A549 (cell line): ENCODE measurements around the gene XCL1. TPM values are rescaled to one million over a fixed set of nuclear protein-coding genes. Genes with fewer than 3 reads are reported as not detected.

Experiments
- ATAC-seq, 2 experiments: fragments of 200-7000 bp in 1 of 2; fragments of >200 bp in 1 of 2; cut with Nextera tagmentation in 1 of 2; cut with Tn5 transposase in 1 of 2; 3 replicates each; pipeline versions ENCODE4 v1.8.0 to v1.9.1; 2018 to 2020; ENCODE audit warnings: mild to moderate bottlenecking in 1 of 2, moderate library complexity in 1 of 2
- CTCF ChIA-PET: fragments of 300-600 bp; sonication (Branson Sonifier 250); formaldehyde crosslinking; extraction: SDS; loops from one replicate; lab custom pipeline; 2021; ENCODE audit warnings: antibody characterized with exemption, inconsistent platforms; lab: Yijun Ruan, JAX
- POLR2A ChIA-PET: fragments of 350-600 bp; formaldehyde crosslinking; extraction: SDS; loops from one replicate; lab custom pipeline; 2021; ENCODE audit warnings: antibody characterized with exemption, inconsistent platforms; lab: Yijun Ruan, JAX
- DNase-seq, 2 experiments: peaks; one replicate each; pipeline versions ENCODE4 v3.0.0 to v3.0.0-alpha.2; 2011 to 2016; ENCODE audit warnings: low read depth in 1 of 2, low spot score in 1 of 2
- FAIRE-seq: peaks from 2 replicates; lab custom pipeline; 2011; peaks lifted over from hg19 to GRCh38; lab: Jason Lieb, UNC
- H3K27ac ChIP-seq, 2 experiments: fragments of >200 bp; sonication (Bioruptor Twin); formaldehyde crosslinking; 3 replicates each; pipeline ENCODE4 v1.5.1; 2016 to 2017
- H3K4me1 ChIP-seq: fragments of >200 bp; sonication (Bioruptor Twin); formaldehyde crosslinking; 3 replicates; pipeline ENCODE4 v1.6.1; 2016
- H3K4me2 ChIP-seq: fragments of >200 bp; sonication (Bioruptor Twin); formaldehyde crosslinking; 3 replicates; pipeline ENCODE4 v1.6.1; 2016
- H3K4me3 ChIP-seq: fragments of >200 bp; sonication (Bioruptor Twin); formaldehyde crosslinking; 3 replicates; pipeline ENCODE4 v1.5.1; 2016
- H3K9me3 ChIP-seq: fragments of >200 bp; sonication (Bioruptor Twin); formaldehyde crosslinking; 3 replicates; pipeline ENCODE4 v1.6.1; 2016
- BCL3 ChIP-seq: fragments of >200 bp; sonication (Bioruptor Twin); formaldehyde crosslinking; IDR thresholded peaks from 3 replicates; pipeline ENCODE4 v1.6.1; 2016
- CEBPB ChIP-seq, 2 experiments: fragments of >200 bp in 1 of 2; sonication (Bioruptor Twin) in 1 of 2; formaldehyde crosslinking in 1 of 2; IDR thresholded peaks; 2 replicates each; pipeline ENCODE4 v1.6.1; 2012 to 2016
- CHD4 ChIP-seq: fragments of 200-600 bp; sonication (generic); IDR thresholded peaks from 2 replicates; pipeline ENCODE4 v1.6.1; 2016; ENCODE audit warnings: antibody characterized with exemption, mild to moderate bottlenecking, borderline replicate concordance
- E2F6 ChIP-seq: IDR thresholded peaks from 2 replicates; pipeline ENCODE4 v1.6.1; 2012; ENCODE audit warnings: low read depth, borderline replicate concordance
- EHMT2 ChIP-seq: fragments of 200-600 bp; sonication (generic); IDR thresholded peaks from 2 replicates; pipeline ENCODE4 v1.6.1; 2016; ENCODE audit warnings: antibody characterized with exemption, low read depth, mild to moderate bottlenecking, moderate library complexity
- ELK1 ChIP-seq: fragments of 150-350 bp; IDR thresholded peaks from 2 replicates; pipeline ENCODE4 v1.6.1; 2014; ENCODE audit warnings: low read depth, mild to moderate bottlenecking, low read length
- FOSB ChIP-seq: fragments of 250-450 bp; sonication (Bioruptor Pico); IDR thresholded peaks from 2 replicates; pipeline ENCODE4 v1.5.0; 2020; ENCODE audit warnings: mild to moderate bottlenecking, moderate library complexity
- FOSL2 ChIP-seq, 2 experiments: fragments of 450-650 bp in 1 of 2; fragments of >200 bp in 1 of 2; sonication (Bioruptor Twin) in 1 of 2; formaldehyde crosslinking; IDR thresholded peaks; 2 replicates each; pipeline versions ENCODE4 v1.5.0 to v1.6.1; 2016 to 2020; ENCODE audit warnings: mild to moderate bottlenecking in 1 of 2, moderate library complexity in 1 of 2
- FOXS1 ChIP-seq: fragments of 250-450 bp; sonication (Bioruptor Pico); IDR thresholded peaks from 2 replicates; pipeline ENCODE4 v1.5.0; 2020; ENCODE audit warnings: mild to moderate bottlenecking, moderate library complexity
- HDAC2 ChIP-seq: fragments of 200-600 bp; sonication (generic); IDR thresholded peaks from 2 replicates; pipeline ENCODE4 v1.6.1; 2016
- HMGXB4 ChIP-seq: fragments of 250-450 bp; sonication (Bioruptor Pico); IDR thresholded peaks from 2 replicates; pipeline ENCODE4 v1.5.0; 2021; ENCODE audit warnings: mild to moderate bottlenecking, moderate library complexity, borderline replicate concordance
- JUN ChIP-seq, 2 experiments: fragments of >200 bp; sonication (Bioruptor Twin); formaldehyde crosslinking; IDR thresholded peaks; 2 replicates in 1 of 2; 3 replicates in 1 of 2; pipeline ENCODE4 v1.6.1; 2016 to 2017
- KDM1A ChIP-seq: fragments of 200-600 bp; sonication (generic); IDR thresholded peaks from 2 replicates; pipeline ENCODE4 v1.6.1; 2016; ENCODE audit warnings: low read depth, mild to moderate bottlenecking
- MAZ ChIP-seq: fragments of 150-350 bp; IDR thresholded peaks from 2 replicates; pipeline ENCODE4 v1.6.1; 2014; ENCODE audit warnings: antibody characterized with exemption, low read depth, low read length, borderline replicate concordance
- NR3C1 ChIP-seq: fragments of >200 bp; sonication (Bioruptor Twin); formaldehyde crosslinking; IDR thresholded peaks from 3 replicates; pipeline ENCODE4 v1.6.1; 2017
- POLR2A ChIP-seq: IDR thresholded peaks from 2 replicates; pipeline ENCODE4 v1.6.1; 2012; ENCODE audit warnings: mild to moderate bottlenecking, low read length
- POLR2AphosphoS2 ChIP-seq: conservative IDR thresholded peaks from 2 replicates; pipeline ENCODE4 v1.6.1; 2012; ENCODE audit warnings: low read length, improper control_type of control experiment, inconsistent platforms
- RCOR1 ChIP-seq: fragments of 150-350 bp; IDR thresholded peaks from 2 replicates; pipeline ENCODE4 v1.6.1; 2014; ENCODE audit warnings: antibody characterized with exemption, low read length, low read depth
- SREBF2 ChIP-seq: fragments of 450-650 bp; IDR thresholded peaks from 2 replicates; pipeline ENCODE4 v1.6.1; 2014; ENCODE audit warnings: mild to moderate bottlenecking, moderate library complexity
- TFCP2L1 ChIP-seq: fragments of 250-450 bp; sonication (Bioruptor Pico); IDR thresholded peaks from 2 replicates; pipeline ENCODE4 v1.5.0; 2021; ENCODE audit warnings: mild to moderate bottlenecking
- TP53 ChIP-seq: fragments of 250-450 bp; sonication (Bioruptor Pico); IDR thresholded peaks from 2 replicates; pipeline ENCODE4 v1.5.0; 2021; ENCODE audit warnings: mild to moderate bottlenecking, moderate library complexity
- ZC3H11A ChIP-seq: fragments of 450-650 bp; IDR thresholded peaks from 2 replicates; pipeline ENCODE4 v1.6.1; 2014; ENCODE audit warnings: antibody characterized with exemption, mild to moderate bottlenecking
- ZFP36 ChIP-seq: fragments of 450-650 bp; IDR thresholded peaks from 2 replicates; pipeline ENCODE4 v1.6.1; 2014; ENCODE audit warnings: borderline replicate concordance; ENCODE audit not compliant: partially characterized antibody
- ZNF302 ChIP-seq: fragments of 250-450 bp; sonication (Bioruptor Pico); IDR thresholded peaks from 2 replicates; pipeline ENCODE4 v1.9.0; 2021; ENCODE audit warnings: inconsistent platforms, mild to moderate bottlenecking, moderate library complexity
- ZSCAN20 ChIP-seq: fragments of 250-450 bp; sonication (Bioruptor Pico); IDR thresholded peaks from 2 replicates; pipeline ENCODE4 v1.8.0; 2022; ENCODE audit warnings: mild to moderate bottlenecking, moderate library complexity
- WGBS: methylation state at CpG from one replicate; pipeline ENCODE4 v1.1.6; 2017; ENCODE audit errors: missing lambda C conversion rate; 5-methylcytosine and 5-hydroxymethylcytosine counted together
- polyA plus RNA-seq, 4 experiments: library from polyadenylated mRNA; depleted of rRNA in 3 of 4; stranded (reverse); fragments of >200 nt; fragmentation: RNase III in 1 of 4; extraction: RNeasy Plus Mini Kit Qiagen cat#74134 plus additional on column Dnase treatment in 1 of 4; gene quantifications; 2 replicates in 3 of 4; 3 replicates in 1 of 4; pipeline ENCODE4 v1.2.3, GENCODE V29; 2011 to 2017

The XCL1 gene
- polyA plus RNA-seq, 2 of the 4 experiments (the other 2 are of a cell fraction): not detected

GRCh38 chr1:168605443-168605842, 29.0 kb downstream of the XCL1 start:
- ChIA-PET CTCF (interaction anchor here (0.6 to 12.4 kb wide), 7 partner anchors 9 to 742 kb away, joined by 3 to 157 read pairs (median 4); no protein-coding TSS in a partner anchor), POLR2A (no interaction called here)
- Histone ChIP-seq H3K4me3 (no peak overlapping the region), H3K27ac (no peak overlapping the region), H3K9me3 (no peaks in the 10 kb centered on the region), H3K4me2 (no peak overlapping the region), H3K4me1 (no peaks in the 10 kb centered on the region)
- no peak for TF ChIP-seq HMGXB4 (CRISPR knock-in tag)
- TF ChIP-seq SREBF2: no peak
- no peak for TF ChIP-seq BCL3
- TF ChIP-seq NR3C1: no peak
- FAIRE-seq (no peak), DNase-seq (no peak), ATAC-seq (no peak)

GRCh38 chr1:168606096-168606495, 29.7 kb downstream of the XCL1 start:
- Histone ChIP-seq H3K4me2 (no peak overlapping the region), H3K27ac (no peak overlapping the region), H3K9me3 (no peaks in the 10 kb centered on the region), H3K4me1 (no peaks in the 10 kb centered on the region), H3K4me3 (no peak overlapping the region)
- no peak for TF ChIP-seq KDM1A
- no peak for TF ChIP-seq MAZ
- no peak for TF ChIP-seq E2F6
- no peak for TF ChIP-seq FOSL2 (IDR thresholded peaks at IDR 0.05)
- TF ChIP-seq FOSL2 (CRISPR knock-in tag; IDR thresholded peaks at IDR 0.05): no peak
- no peak for DNase-seq
- ATAC-seq: no peak
- ChIA-PET POLR2A (no interaction called here), CTCF (interaction anchor here (1.1 to 12.4 kb wide), 3 partner anchors 17 to 741 kb away, joined by 3 to 157 read pairs (median 4); no protein-coding TSS in a partner anchor)
- no peak for FAIRE-seq

- FAIRE-seq (no peak), DNase-seq (no peak), ATAC-seq (no peak)
- no peak overlapping the region for H3K4me3 ChIP-seq
- H3K27ac ChIP-seq: no peak overlapping the region
- CTCF ChIA-PET: interaction anchor here (0.7 to 12.4 kb wide), 5 partner anchors 168 to 828 kb away, joined by 3 to 157 read pairs (median 5); partner anchors contain the start of genes BLZF1 and NME7
- TF ChIP-seq ZSCAN20 (no peak), ZC3H11A (no peak), ZNF302 (CRISPR knock-in tag) (no peak), CHD4 (no peak), FOXS1 (CRISPR knock-in tag) (no peak), RCOR1 (no peak), E2F6 (no peak), ELK1 (no peak), TFCP2L1 (no peak), POLR2AphosphoS2 (no peak), MAZ (no peak), CEBPB (IDR thresholded peaks at IDR 0.05) (no peak), EHMT2 (no peak), FOSB (CRISPR knock-in tag) (no peak), ZFP36 (no peak), POLR2A (no peak), JUN (IDR thresholded peaks at IDR 0.05) (no peak), TP53 (CRISPR knock-in tag) (no peak), HDAC2 (no peak)
- 59% methylated on average over 3 of the region's 3 CpGs for WGBS
- no peaks in the 10 kb centered on the region for H3K4me1 ChIP-seq
- H3K4me2 ChIP-seq: no peak overlapping the region
- no peaks in the 10 kb centered on the region for H3K9me3 ChIP-seq
- POLR2A ChIA-PET: no interaction called here
These were observed 31.5 kb downstream of the XCL1 start for GRCh38 chr1:168607872-168608428.
